IPS DF 4.7 (cell line): ENCODE results near the gene CCDC179.

ENCODE experiments used
- DNase-seq: peaks from one replicate; pipeline ENCODE4 v3.0.0-alpha.2; 2013; ENCODE audit warnings: low spot score; ENCODE audit errors: extremely low read depth

Gene CCDC179

GRCh38 chr11:22860241-22860640, at the start of gene CCDC179:
Gene CCDC179, minus strand, starts transcription at chr11:22860474. Its CDS starts 53 bp downstream, at chr11:22860421.
- DNase-seq: no peak

GRCh38 chr11:22903782-22904181, 43.5 kb upstream of the CCDC179 start:
- DNase-seq: no peak

GRCh38 chr11:22901603-22902002, 41.3 kb upstream of the CCDC179 start:
- no peak for DNase-seq

GRCh38 chr11:22900764-22901486, 40.7 kb upstream of the CCDC179 start:
- no peak for DNase-seq

- DNase-seq: no peak
These were observed 37.8 kb upstream of the CCDC179 start for GRCh38 chr11:22898036-22898435.

- DNase-seq: no peak
These were observed 30.0 kb upstream of the CCDC179 start for GRCh38 chr11:22890227-22890626.

GRCh38 chr11:22884217-22884616, 23.9 kb upstream of the CCDC179 start:
- no peak for DNase-seq

- DNase-seq: no peak
These were observed 19.4 kb upstream of the CCDC179 start for GRCh38 chr11:22879630-22880029.

GRCh38 chr11:22878604-22879003, 18.3 kb upstream of the CCDC179 start:
- no peak for DNase-seq

- no peak for DNase-seq
These were observed 17.8 kb upstream of the CCDC179 start for GRCh38 chr11:22878039-22878438.

- DNase-seq: peak; percentile 71
These were observed 15.7 kb upstream of the CCDC179 start for GRCh38 chr11:22875869-22876473.

GRCh38 chr11:22869325-22869724, 9.1 kb upstream of the CCDC179 start:
- no peak for DNase-seq

- DNase-seq: no peak
These were observed 518 bp downstream of the CCDC179 start for GRCh38 chr11:22859756-22860155.

GRCh38 chr11:22851477-22851876, 8.8 kb downstream of the CCDC179 start:
- no peak for DNase-seq

GRCh38 chr11:22846726-22847125, 13.5 kb downstream of the CCDC179 start:
- DNase-seq: no peak

GRCh38 chr11:22832315-22833015, 27.8 kb downstream of the CCDC179 start:
- DNase-seq: no peak

- DNase-seq: no peak
These were observed 30.2 kb downstream of the CCDC179 start for GRCh38 chr11:22830082-22830414.

- DNase-seq: peak; percentile 78
These were observed 30.8 kb downstream of the CCDC179 start, which contains the start of gene SVIP for GRCh38 chr11:22829231-22830081. Gene SVIP, minus strand, starts transcription at chr11:22829801. Its CDS starts 53 bp downstream, at chr11:22829748.

GRCh38 chr11:22828373-22828772, 31.9 kb downstream of the CCDC179 start:
- DNase-seq: no peak

- no peak for DNase-seq
These were observed 38.1 kb downstream of the CCDC179 start for GRCh38 chr11:22822203-22822602.

GRCh38 chr11:22809893-22810292, 50.4 kb downstream of the CCDC179 start:
- DNase-seq: no peak
